Stimulated activated naive CD4-positive, alpha-beta T cell treated with Interleukin-2 at 50 U/mL for 16 hours (primary cell): ENCODE results near the gene TTLL11.

Source experiments
- DNase-seq: peaks from one replicate; lab custom pipeline; 2025; lab: John Stamatoyannopoulos, UW

Gene TTLL11

DNA sequence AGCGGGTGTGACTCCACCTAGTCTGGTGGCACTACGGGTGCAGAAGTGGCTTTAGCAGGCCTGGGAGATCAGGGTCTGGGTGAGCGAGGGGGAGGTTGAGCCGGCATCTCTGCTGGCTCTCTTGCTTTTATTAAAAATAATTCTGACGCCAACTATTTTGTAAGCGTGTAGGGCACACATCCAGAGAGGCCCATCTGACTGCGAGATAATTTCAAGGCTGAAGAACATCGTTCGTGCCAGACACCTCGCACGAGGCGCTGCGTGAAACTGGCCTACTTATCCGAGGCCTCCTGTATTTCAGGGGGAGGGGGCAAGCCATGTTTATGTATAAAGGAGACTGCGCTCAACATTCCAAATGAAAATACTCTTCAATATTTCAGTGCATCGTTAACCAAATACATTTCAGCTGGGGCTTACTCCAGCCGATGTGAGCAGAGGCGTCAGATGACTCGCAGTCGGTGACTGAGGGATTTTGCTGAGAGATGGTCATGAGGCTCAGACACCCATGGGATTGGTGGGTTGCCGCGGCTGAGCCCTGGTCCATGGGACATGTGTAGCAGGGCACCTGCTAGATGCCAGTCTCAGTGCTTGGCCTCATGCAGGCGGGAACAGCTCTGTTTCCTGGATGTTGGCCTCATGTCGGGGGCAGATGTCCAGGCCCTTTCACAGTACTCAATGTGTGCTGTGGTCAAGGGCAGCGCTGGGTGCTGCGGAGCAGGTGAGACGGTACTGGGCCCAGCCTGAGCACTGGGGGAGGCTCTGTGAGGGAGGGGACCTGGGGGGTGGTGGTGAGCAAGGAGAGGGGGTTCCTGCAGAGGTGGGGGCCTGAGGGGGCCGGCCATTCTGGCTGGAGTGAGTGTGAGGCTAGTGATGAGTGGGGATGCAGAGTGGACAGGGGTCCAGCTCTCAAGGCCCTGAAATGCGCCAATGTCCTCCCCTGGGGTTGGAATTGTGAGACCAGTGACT is 240.2 kb downstream of the TTLL11 start:
- no peak for DNase-seq

DNA sequence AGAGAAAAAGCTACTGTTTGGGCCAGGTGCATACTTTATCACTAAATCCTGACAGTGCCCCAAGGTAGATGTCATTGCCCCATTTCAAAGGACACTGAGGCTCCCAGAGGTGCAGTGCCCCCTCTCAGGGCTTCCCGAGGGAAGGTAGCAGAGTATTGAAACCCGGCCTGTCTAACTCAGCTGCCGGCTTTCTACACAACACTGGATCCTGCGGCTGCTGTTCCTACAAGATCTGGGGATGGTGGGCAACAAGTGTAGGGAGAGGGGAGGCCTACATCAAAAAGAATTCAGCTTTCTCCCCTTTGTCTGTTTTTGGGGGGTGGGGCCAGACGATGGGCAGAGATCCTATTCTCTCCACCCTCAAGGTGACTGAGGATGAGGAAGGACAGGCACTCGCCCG is 240.9 kb downstream of the TTLL11 start:
- no peak for DNase-seq

DNA sequence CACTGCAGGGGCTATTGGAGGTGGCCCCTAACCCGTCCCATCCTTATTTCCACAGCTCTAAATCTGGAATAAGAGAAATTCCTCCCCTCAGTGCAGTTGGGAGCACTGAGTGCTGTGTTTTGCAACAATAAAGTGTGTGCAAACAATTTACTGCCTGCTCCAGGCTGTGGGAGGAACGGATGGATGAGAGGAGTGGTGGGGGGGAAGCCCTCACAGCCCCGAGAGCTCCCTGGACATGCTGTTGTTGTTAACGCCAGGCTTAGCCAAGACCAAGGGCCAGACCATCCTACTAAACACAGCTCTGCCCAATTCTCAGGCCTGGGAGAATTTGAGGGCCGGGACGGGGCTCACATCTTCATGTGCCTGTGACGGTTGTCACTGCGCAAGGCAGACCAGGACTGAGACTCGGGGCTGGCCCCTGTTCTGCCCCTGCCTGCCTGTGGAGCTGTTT is 241.4 kb downstream of the TTLL11 start:
- DNase-seq: no peak

DNA sequence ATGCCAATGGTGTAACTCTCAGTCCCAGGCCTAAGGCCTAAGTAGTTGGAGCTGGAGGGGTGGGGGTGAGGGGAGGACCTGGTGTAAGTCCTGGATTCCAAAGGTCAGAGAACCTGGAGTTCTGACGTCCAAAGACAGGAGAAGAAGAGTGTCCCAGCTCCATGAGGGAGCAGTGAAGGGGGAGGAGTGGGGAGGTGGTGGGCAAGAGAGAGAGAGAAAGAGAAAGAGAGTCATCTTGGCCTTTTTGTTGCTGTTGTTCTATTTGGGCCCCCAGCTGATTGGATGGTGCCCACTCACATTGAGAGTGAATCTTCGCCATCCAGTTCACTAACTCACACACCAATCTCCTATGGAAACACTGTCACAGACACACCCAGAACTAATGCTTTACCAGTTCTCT is 242.7 kb downstream of the TTLL11 start:
- no peak for DNase-seq

DNA sequence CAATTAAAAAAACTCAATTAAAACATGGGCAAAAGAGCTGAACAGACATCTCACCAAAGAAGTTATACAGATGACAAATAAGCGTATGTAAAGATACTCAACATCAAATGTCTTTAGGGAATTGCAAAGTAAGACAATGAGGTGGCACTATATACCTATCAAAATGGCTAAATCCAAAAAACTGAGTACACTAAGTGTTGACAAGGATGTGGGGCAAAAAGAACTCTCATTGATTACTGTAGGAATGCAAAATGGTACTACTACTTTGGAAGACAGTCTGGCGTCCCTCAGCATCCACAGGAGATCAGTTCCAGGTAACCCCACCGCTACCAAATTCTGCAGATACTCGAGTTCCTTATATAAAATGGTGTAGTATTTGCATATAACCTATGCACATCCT is 243.6 kb downstream of the TTLL11 start:
- no peak for DNase-seq

- no peak for DNase-seq
Measured at GRCh38 chr9:121844562-121844961, 248.5 kb downstream of the TTLL11 start.

DNA sequence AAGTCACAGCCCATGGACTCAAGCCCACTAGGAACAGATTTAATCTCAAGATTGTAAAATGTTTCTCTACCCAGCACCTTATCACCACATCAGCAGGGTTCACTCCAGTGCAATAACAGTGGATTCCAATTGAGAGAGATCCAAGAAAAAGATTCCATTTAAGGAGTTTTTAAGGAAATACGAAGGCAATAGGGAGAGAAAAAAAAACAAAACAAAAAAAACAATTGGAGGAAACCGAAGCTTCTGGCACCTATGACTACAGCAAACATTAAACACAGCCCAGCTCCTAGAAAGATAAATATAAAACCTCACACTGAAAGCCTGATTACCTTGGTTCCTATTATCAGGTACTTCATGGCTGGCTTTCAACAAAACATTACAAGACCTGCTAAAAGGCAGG is 249.0 kb downstream of the TTLL11 start:
- no peak for DNase-seq

DNA sequence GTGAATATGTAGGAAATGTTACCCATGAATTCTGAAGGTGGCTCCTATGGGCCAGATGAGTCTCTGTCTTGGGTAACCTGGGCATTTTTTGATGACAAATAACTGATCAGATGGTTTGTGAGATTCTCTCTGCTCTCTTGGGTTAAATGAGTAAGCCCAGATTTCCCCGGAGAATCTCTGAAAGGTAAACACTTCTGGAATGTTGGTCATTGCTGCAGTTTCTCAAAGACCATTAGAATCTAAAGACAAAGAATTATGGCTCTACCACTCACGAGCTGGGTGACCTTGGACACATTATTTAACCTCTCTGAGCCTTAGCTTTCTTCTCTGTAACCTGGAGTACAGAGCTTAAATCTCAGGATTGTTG is 250.5 kb downstream of the TTLL11 start:
- DNase-seq: no peak

DNA sequence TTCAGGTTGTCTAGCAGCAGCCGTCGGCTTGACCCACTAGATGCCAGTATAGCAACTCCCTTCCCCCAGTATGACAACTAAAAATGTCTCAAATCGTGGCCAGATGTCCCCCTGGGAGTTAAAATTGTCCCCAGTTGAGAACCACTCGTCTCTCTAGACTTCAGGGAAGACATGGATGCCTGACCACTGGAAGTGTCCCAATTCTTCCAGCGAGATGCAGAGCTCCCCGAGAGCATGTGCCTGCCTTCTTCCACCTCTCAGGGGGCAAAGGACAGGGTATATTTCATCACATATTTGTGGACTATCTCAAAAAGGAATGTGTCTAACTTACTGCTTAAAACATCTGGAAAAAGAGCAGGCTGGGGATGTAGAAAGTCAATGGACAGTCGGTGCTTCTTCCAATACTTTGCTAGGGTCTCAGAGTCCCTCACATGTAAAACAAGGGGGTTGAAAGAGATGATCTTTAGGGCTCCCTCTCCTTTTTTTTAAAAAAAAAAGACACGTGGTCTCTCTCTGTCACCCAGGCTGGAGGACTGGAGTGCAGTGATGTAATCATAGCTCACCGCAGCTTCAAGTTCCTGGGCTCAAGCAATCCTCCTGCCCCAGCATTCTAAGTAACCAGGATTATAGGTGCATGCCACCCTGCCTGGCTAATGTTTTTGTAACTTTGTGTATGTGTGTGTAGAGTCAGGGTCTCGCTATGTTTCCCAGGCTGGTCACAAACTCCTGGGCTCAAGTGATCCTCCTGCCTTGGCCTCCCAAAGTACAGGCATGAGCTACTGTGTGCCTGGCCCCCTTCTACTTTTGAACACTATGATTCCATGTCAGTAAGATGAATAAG is 251.1 kb downstream of the TTLL11 start:
- DNase-seq: no peak

DNA sequence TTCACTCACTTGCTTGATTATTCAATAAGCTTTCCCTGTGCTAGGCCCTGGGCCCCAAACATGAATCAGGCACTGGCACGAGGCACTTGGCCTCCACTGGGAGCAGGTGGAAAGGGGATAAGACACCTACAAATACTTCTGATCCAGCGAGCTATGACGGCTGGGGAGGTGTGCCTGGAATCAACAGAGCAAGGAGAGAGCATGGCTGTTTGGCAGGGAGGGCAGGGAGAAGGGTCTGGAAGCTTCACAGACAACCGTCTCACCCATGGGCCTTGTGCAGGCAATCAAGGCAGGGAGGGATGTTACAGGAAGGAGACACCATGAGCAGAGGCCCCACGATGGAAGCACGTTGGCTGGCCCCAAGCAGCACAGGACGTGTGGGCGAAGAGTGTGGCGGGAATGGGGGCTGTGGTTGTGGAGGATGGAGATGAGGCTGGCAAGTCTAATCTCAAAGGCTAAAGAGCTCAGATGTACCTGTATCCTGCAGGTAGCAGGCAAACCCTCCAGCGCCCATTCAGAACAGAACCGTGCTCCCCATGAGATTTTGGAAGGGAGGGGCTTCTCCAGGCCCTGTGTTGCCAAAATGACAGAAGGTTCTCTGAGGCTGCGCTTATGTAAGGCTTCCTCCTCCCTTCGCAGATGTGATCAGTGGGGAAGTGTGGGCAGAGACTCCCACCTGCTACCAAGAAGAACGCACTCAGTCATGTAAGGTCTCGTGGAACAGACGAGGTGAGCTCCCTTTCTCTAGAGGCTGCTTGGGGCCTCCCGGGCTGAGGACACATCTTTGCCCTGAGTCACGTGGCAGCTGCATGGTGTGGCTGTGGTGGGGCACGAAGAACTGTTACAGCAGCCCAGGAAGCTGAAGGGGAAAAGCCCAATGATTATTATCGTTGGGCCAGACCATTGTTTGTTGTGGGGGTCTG is 252.0 kb downstream of the TTLL11 start:
- DNase-seq: no peak

DNA sequence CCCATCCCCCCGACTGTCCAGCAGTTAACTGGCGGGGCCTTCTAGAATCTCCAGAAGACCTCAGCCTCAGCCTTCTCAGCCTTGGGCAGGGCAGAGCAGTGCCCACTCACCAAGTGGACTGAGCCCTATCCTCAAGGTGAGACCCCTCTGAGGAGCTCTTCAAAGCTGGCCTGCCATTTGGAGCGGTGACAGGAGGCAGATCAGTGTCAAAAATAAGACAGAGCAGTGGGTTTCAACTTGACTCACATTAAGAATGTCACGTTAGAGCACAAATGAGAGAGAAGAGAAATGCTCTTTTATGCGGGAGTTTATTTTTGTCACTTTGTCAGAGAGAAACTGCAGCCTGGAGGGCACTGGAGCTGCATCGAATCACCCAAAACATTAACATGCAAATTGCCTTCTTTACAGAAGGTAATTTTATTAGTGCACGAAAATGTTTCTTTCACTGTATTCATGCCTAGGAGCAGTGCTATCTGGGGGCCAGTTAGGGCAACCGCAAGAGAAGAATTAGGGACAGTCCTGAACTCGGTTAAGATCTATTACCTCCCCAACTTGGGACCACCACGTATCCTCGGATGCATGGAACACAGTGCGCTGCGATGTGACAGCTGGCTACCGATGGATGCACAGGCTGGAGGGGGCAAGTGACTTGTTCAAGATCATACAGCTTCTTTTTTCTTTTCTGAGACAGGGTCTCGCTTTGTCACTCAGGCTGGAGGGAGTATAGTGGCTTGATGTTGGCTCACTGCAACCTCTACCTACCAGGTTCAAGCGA is 253.2 kb downstream of the TTLL11 start:
- DNase-seq: no peak

DNA sequence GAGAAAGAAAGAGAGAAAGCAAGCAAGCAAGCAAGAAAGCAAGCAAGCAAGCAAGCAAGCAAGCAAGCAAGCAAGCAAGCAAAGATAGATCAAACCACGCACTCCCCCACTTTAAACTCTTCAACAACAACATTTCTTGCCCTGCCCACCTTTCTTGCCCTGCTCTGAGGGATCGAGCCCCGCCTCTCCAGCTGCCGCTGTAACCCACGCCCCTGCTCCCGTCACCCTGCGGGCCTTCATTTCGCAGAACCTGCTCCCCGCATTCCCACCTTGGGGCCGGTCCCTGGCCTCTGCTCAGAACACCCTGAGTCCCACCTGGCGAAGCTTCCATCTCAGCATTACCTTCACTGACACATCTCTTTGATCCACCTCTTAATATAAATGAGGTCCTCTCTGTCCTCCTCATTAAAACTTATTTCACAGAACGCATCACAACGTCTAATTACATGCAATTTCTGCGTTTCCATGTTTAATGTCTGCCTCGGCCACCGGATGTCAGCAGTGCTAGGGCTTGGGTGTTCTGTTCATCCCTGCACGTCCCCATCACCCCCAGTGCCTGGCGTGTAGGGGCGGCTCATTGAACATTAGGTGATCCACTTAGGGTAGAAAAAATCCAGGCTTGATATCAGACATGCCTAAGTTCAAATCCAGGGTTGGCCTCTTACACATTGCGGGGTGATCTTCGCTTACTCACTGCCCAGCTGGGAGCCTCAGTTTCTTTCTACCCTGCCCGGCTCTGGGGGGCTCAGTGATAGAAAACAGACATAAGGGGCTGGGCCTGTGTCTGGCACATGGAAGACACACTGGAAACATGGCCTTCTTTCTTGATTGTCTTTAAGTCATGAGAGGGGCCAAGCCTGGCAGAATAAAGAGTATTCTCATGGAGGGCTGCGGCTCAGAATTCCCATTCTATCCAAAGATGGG is 254.1 kb downstream of the TTLL11 start:
- no peak for DNase-seq

DNA sequence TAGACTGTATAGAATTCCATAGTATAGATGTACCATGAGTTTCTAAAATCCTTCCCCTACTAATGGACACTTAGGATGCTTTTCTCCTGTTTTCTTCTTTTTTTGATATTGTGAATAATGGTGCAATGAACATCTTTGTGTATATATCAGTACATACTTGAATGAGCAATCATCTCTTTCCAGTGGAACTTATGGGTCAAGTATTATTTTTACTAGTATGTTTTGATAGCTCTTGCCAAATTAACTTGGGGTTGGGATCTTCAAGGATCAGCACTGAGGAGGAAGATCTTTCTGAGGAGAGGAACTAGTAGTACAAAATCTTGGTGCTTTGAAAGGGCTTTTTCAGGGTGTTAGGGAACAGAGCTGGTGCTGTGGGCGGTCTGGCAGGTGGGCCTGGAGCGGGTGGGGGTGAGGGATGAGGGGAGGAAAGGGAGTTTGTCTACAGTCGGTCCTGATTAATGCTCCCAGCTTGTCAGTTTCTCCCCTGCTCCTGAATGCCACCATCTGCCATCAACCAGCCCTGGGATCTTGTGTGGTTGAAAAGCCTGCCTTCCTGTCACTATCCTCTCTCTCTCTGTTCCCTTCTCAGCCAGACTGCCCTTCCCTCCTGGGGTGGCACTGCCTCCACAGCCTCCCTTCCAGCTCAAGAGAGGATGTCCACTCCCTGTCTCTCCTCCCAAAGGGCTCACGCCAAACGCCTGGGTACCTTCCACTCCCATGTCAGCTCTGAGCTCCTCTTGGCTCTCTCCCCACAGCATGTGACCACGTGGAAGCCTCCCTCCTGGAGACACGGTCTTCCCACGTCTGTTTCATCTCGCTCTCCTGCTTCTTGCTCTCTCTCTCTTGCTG is 255.8 kb downstream of the TTLL11 start:
- DNase-seq: no peak

DNA sequence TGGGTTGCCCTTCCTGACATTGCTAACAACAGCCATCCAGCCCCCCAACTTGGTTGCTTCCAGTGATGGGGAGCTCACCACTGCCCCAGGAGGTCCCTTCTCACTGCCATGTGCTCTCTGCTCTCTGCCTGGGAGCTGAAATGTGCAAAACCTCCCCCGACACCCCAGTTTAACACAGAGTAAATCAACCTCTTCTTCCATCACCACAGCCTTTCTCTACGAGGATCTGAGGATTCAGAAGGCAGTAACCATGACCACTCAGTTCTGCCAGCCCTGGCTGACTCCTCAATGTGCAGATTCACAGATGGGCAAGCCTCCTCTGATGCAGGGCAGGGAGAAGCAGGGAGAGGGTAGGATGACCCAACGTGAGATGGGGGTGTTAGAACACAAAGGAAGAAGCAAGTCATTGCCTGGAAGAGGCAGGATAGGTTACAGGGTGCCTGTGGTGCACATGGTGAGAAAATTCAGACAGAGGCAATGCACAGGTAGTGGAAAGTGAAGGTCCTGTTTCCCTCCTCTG is 256.7 kb downstream of the TTLL11 start:
- no peak for DNase-seq

GRCh38 chr9:121835587-121836365 is 257.3 kb downstream of the TTLL11 start:
- DNase-seq: no peak

- DNase-seq: no peak
Measured at GRCh38 chr9:121833061-121833460, 260.0 kb downstream of the TTLL11 start.

DNA sequence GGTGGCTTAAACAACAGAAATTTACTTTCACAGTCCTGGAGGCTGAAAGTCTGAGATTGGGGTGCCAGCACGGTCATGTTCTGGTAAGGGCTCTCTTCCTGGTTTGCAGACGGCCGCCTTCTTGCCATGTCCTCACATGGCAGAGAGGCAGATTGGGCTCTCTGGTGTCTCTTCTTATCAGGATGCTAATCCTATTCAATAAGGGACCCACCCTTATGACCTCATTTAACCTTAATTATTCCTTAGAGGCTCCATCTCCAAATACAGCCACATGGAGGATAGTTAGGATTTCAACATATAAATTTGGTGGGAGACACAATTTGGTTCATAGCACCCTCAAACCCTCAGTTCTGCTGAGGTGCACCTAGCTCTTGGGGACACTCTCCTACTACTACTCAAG is 261.2 kb downstream of the TTLL11 start:
- DNase-seq: no peak
